A673 (cell line): ENCODE data around the gene EDN1. TPM values are rescaled to one million over a fixed set of nuclear protein-coding genes. Genes with fewer than 3 reads are reported as not detected.

Source experiments
- BruUV-seq: library from RNA; stranded (reverse); fragments of 400-500 nt; replicated peaks from 2 replicates; lab custom pipeline; 2021; lab: Mats Ljungman, UMichigan
- CTCF ChIA-PET: fragments of 300-600 bp; sonication (Branson Sonifier 250); formaldehyde crosslinking; loops from one replicate; lab custom pipeline; 2022; ENCODE audit warnings: antibody characterized with exemption; lab: Charles Lee
- POLR2A ChIA-PET: fragments of 300-600 bp; sonication (Branson Sonifier 250); formaldehyde crosslinking; loops from one replicate; lab custom pipeline; 2022; ENCODE audit warnings: antibody characterized with exemption; ENCODE audit not compliant: low non-redundant PET; lab: Charles Lee
- DNase-seq: peaks from one replicate; pipeline ENCODE4 v3.0.0-alpha.2; 2015; ENCODE audit warnings: low spot score
- H3K27ac ChIP-seq: fragments of 200-600 bp; sonication (generic); 2 replicates; pipeline ENCODE4 v1.5.1; 2016; ENCODE audit warnings: mixed run types, low read depth, mild to moderate bottlenecking, mixed read lengths, antibody characterized with exemption, low read length; ENCODE audit not compliant: poor library complexity, severe bottlenecking
- H3K27me3 ChIP-seq: fragments of 200-600 bp; sonication (generic); replicated peaks from 2 replicates; pipeline ENCODE4 v1.6.1; 2017; ENCODE audit warnings: mixed run types, low read depth, mild to moderate bottlenecking, mixed read lengths, antibody characterized with exemption, low read length; ENCODE audit not compliant: insufficient read depth, poor library complexity
- H3K36me3 ChIP-seq: fragments of 200-600 bp; sonication (generic); 2 replicates; pipeline ENCODE4 v1.6.1; 2016; ENCODE audit warnings: mixed run types, mild to moderate bottlenecking, mixed read lengths, antibody characterized with exemption, low read length; ENCODE audit not compliant: insufficient read depth, poor library complexity, severe bottlenecking
- H3K4me1 ChIP-seq: fragments of 200-600 bp; sonication (generic); 2 replicates; pipeline ENCODE4 v1.6.1; 2017; ENCODE audit warnings: mixed run types, mild to moderate bottlenecking, mixed read lengths, antibody characterized with exemption, low read length; ENCODE audit not compliant: insufficient read depth, poor library complexity, severe bottlenecking
- H3K4me3 ChIP-seq: fragments of 200-600 bp; sonication (generic); 2 replicates; pipeline ENCODE4 v1.5.1; 2016; ENCODE audit warnings: low read depth, mixed run types, mild to moderate bottlenecking, mixed read lengths, low read length; ENCODE audit not compliant: poor library complexity, severe bottlenecking
- H3K9me3 ChIP-seq: fragments of 200-600 bp; sonication (generic); 2 replicates; pipeline ENCODE4 v1.6.1; 2016; ENCODE audit warnings: mixed run types, low read depth, mild to moderate bottlenecking, mixed read lengths, antibody characterized with exemption, low read length; ENCODE audit not compliant: poor library complexity, severe bottlenecking
- EZH2 ChIP-seq: fragments of 200-600 bp; sonication (generic); IDR thresholded peaks from 2 replicates; pipeline ENCODE4 v1.6.1; 2017; ENCODE audit warnings: borderline replicate concordance, low read depth, mild to moderate bottlenecking, mixed read lengths, antibody characterized with exemption, low read length; ENCODE audit not compliant: poor library complexity, severe bottlenecking
- intact Hi-C: fragments of 100-400 bp; cut with micrococcal nuclease; formaldehyde crosslinking; loops from one replicate; pipeline ENCODE4 v1.10.0; 2022; ENCODE audit not compliant: unreplicated experiment
- total RNA-seq: library from RNA; stranded (reverse); gene quantifications from 2 replicates; pipeline ENCODE4 v1.2.3, GENCODE V29; 2021
- TF ChIP-seq, protein P1 (sequence below): fragments of 300-800, 200-600 bp; sonication (generic); conservative IDR thresholded peaks from 2 replicates; pipeline ENCODE4 v1.5.1; 2017; ENCODE audit warnings: low read depth, mild to moderate bottlenecking, antibody characterized with exemption, low read length, moderate library complexity, mixed read lengths

EDN1 gene
- total RNA-seq, 1 experiment from 2014 or later = not detected

DNA sequence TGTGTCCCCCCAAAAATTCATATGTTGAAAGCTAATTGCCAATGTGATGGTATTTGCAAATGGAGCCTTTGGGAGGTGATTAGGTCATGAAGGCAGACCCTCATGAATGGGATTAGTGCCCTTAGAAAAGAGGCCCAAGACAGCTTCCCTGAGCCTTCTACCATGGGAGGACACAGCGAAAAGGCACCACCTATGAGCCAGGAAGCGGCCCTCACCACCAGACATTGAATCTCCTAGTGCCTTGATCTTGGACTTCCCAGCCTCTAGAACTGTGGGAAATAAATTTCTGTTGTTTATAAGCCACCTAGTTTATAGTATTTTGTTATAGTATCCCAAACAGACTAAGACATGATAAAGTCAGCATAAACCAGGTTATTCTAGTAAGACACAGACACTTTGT lies 18.9 kb downstream of the EDN1 start:
- Histone ChIP-seq H3K27me3 (no peaks in the 10 kb centered on the region), H3K27ac (no peak overlapping the region), H3K4me1 (no peaks in the 10 kb centered on the region), H3K36me3 (no peaks in the 10 kb centered on the region), H3K9me3 (no peaks in the 10 kb centered on the region), H3K4me3 (no peak overlapping the region)
- no TSS peak for BruUV-seq
- no peak for TF ChIP-seq EZH2
- TF ChIP-seq, protein P1, sequence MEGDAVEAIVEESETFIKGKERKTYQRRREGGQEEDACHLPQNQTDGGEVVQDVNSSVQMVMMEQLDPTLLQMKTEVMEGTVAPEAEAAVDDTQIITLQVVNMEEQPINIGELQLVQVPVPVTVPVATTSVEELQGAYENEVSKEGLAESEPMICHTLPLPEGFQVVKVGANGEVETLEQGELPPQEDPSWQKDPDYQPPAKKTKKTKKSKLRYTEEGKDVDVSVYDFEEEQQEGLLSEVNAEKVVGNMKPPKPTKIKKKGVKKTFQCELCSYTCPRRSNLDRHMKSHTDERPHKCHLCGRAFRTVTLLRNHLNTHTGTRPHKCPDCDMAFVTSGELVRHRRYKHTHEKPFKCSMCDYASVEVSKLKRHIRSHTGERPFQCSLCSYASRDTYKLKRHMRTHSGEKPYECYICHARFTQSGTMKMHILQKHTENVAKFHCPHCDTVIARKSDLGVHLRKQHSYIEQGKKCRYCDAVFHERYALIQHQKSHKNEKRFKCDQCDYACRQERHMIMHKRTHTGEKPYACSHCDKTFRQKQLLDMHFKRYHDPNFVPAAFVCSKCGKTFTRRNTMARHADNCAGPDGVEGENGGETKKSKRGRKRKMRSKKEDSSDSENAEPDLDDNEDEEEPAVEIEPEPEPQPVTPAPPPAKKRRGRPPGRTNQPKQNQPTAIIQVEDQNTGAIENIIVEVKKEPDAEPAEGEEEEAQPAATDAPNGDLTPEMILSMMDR = no peak
- ChIA-PET POLR2A (no interaction called here), CTCF (no interaction called here)
- intact Hi-C loops = no loop called here
- no peak for DNase-seq

DNA sequence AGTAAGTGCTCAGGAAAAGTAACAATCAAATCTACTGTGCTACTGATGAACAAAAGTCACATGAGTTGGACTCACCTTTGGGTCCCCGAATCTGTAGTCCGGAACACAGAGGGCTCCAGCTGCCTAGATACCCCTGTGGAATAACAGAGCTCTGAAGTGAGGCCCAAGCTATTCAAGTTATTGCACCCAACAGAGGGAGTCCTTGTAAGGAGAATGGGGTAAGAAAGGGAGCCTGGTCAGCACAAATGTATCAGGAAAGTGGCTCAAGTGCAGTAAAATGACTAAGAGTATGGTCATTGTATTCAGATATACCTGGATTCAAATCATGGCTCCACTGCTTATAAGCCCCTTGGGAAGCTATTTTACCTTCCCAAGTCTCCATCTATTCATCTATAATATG lies 20.9 kb downstream of the EDN1 start:
- TF ChIP-seq EZH2 = no peak
- TF ChIP-seq, protein P1 = no peak
- Histone ChIP-seq H3K4me3 (no peak overlapping the region), H3K27ac (no peak overlapping the region), H3K9me3 (no peaks in the 10 kb centered on the region), H3K36me3 (no peaks in the 10 kb centered on the region), H3K4me1 (no peaks in the 10 kb centered on the region), H3K27me3 (no peaks in the 10 kb centered on the region)
- no peak for DNase-seq
- no TSS peak for BruUV-seq
- CTCF ChIA-PET = no interaction called here
- intact Hi-C loops = no loop called here
- POLR2A ChIA-PET = no interaction called here

DNA sequence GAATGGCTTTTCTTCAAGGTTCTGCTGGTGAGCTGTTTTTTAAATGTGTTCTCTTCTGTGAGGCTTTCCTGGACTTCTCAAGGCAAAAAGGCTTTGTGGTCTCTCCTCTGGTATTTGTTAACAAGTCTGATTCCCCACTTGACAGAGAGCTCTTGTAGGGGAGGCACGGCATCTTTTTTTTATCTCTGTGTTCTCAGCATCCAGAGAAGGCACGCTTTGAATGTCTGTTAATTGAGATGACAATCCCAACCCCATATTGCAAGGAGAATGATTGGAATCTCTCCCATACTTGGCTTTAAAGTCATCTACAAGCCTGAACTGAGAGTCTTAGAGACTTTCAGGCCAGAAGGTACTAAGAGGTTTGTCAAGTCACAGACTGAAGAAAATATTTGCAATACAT lies 22.6 kb downstream of the EDN1 start:
- intact Hi-C loops = no loop called here
- no peak for DNase-seq
- ChIA-PET POLR2A (no interaction called here), CTCF (no interaction called here)
- H3K36me3 ChIP-seq = no peaks in the 10 kb centered on the region
- no peaks in the 10 kb centered on the region for H3K27me3 ChIP-seq
- TF ChIP-seq, protein P1 = no peak
- no peak for TF ChIP-seq EZH2
- no TSS peak for BruUV-seq
- H3K27ac ChIP-seq = no peak overlapping the region
- no peak overlapping the region for H3K4me3 ChIP-seq
- no peaks in the 10 kb centered on the region for H3K9me3 ChIP-seq
- H3K4me1 ChIP-seq = no peaks in the 10 kb centered on the region
